ENCODE results near the gene ZHX3.

The ZHX3 gene

DNA sequence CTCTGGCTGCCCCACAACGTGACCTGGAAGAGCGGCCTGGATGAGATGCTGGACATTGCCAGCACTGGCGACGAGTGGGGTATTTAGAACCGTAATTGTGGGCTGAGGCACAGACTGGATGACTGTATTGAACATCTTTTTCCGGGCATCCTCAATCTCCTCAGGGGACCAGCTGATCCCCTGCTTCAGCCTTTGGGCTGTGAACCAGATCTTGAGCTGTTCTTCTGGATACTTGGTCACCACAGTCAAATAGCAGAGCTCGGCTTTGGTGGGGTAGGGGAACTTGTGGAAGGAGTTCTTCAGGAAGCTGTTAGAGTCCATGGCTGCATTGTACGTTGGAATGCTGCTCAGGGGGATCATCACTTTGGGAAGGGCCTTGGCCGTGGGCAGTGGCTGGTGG is 113.9 kb downstream of the ZHX3 start:
- intact Hi-C loops (cut with DNase I) = no loop called here

DNA sequence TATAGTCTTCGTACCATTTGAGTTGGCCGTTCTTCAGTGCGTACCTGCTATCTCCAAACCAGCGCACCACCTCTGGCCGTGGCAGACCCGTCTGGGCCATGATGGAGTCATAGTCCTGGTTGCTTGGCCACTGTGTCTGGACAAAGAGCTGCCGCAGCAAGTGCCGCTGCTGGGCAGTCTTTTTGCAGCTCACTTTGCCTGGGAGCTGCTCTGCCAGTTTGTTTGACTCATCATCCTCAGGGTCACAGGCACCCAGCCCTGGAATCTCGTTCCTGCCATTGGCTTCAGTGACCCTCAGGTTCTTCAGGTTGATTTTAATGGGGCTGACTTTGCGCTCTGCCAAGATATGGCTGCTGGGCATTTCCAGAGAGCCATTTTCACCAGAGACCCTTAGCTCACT is 115.1 kb downstream of the ZHX3 start:
- intact Hi-C loops (cut with DNase I) = no loop called here

More for the DNA sequence above, 113.9 kb downstream of the ZHX3 start:
- DNase-seq = peak in 1 of 10 donors; percentile 74

DNA sequence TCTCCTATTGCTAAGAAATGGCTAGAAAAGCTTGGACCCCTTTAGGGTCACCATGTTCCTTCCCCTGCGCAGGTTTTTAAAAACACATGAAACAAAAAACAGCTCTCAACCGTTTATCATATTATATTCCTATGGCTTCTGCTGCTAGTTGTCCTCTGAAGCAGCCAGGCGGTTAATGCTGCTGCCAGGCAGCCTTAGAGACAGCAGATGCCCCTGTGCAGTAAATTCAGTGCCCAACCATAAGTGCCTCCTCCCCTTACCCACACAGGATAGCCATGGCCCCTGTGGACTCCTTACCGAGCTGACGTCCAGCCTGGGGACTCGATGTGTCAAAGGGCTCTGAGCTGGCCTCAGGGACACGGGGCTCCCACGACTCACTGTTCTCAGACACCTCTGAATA is 115.8 kb downstream of the ZHX3 start:
- DNase-seq = no peak
- intact Hi-C loops (cut with DNase I) = no loop called here

More for the DNA sequence above, 115.1 kb downstream of the ZHX3 start:
- no peak for DNase-seq

GRCh38 chr20:41200446-41201202 is 116.9 kb downstream of the ZHX3 start:
- DNase-seq = no peak
- intact Hi-C loops (cut with DNase I) = no loop called here

- intact Hi-C loops (cut with DNase I) = no loop called here
- DNase-seq = no peak
Measured at GRCh38 chr20:41198443-41198842, 119.1 kb downstream of the ZHX3 start.

DNA sequence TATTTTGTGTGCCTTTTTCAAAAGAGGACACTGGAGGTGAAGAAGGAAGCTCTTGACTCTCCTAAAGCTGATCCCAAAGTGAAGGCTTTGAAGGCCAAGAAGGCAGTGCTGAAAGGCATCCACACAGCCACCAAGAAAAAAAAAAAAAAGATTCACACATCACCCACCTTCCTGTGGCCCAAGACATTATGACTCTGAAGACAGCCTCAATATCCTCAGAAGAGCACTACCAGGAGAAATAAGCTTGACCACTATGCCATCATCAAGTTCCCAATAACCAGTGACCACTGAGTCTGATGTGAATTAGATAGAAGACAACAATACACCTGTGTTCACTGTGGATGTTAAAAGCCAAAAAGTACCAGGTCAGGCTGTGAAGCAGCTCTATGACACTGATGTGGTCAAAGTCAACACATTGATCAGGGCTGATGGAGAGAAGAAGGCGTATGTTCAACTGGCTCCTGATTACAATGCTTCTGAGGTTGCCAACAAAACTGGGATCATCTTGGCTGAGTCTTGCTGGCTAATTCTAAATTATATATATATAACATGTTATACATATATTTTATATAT is 120.8 kb downstream of the ZHX3 start:
- intact Hi-C loops (cut with DNase I) = no loop called here

DNA sequence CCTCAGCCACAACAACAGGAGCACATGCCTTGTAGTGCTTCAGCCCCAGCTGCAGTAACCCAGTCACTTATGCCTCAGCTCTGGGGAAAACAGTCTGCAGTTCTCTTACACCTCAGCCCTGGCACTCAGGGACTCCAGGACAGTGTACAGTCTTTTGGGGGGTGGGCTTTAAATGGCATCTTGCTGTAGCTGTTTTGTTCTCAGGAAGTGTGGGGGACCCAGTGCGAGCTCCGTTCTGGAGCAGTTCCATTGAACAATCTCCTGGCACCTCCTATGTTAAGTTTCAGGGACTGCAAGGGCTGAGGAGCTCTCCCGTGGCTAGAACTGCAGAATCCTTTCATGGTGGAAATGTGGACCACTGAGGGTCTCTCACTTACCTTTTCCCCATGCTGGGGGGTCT is 125.0 kb downstream of the ZHX3 start:
- intact Hi-C loops (cut with DNase I) = no loop called here

More for the DNA sequence above, 120.8 kb downstream of the ZHX3 start:
- DNase-seq = no peak

DNA sequence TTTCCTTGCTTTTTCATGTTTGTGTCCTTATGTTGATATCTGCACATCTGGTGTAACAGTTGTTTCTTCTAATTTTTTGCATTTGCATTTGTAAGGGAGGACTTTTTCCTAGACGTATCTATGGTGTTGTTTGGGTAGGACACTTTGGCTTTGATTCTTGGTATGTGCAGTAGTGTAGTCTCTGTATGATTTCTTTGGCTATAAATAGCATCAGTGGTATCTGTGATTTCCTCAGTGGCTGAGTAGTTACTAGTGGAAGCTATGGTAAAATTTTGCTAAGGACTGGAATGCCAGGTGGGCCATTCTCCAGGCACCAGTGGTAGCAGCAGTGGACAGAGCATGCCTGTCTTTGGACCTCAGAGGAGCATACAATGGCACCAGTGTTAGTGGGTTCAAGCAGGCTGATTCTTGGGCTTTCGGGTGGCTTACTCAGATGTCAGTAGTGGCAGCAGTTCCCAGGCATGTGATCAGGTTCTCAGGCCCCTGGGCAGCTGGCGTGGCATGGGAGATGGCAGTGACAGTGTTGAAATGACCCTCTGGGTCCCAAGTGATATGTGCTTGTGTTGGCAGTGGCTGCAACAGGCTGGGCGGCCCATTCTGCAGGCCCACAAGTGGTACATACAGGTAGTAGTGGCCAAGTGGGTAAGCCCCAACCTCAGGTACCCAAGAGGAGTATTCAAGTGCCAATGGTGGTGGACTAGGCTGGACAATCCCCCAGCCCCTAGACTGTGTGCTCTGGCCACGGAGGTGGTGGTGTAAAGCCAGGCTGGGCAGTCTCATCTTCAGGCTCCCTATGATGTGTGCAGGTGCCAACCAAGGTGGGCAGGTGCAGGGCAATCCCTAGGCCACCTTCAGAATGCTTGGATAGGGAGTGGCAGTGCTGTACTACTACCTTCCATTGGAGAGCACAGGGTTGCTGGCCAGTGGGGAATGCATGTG is 125.7 kb downstream of the ZHX3 start:
- intact Hi-C loops (cut with DNase I) = no loop called here
- DNase-seq = peak in 1 of 10 donors; percentile 48

More for the DNA sequence above, 125.0 kb downstream of the ZHX3 start:
- no peak for DNase-seq

DNA sequence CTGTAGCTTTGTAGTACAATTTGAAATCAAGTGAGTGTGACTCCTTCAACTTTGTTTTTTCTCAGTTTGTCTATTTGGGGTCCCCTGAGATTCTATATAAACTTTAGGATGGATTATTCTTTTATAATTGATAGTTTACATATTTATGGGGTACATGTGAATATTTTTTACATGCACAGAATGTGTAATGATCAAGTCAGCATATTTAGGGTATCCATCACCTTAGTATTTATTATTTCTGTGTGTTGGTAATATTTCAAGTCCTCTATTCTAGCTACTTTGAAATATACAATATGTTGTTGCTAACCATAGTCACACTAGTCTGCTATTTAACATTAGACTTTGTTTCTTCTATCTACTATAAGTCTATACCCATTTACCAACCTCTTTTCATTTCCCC is 129.9 kb downstream of the ZHX3 start:
- intact Hi-C loops (cut with DNase I) = no loop called here
- DNase-seq = no peak

GRCh38 chr20:41185013-41185757 is 132.3 kb downstream of the ZHX3 start:
- peak in 9 of 10 donors; percentile 62 to 96 (median 70) for DNase-seq
- intact Hi-C loops (cut with DNase I) = no loop called here

- intact Hi-C loops (cut with DNase I) = no loop called here
Measured at GRCh38 chr20:41183831-41184230, 133.7 kb downstream of the ZHX3 start.

DNA sequence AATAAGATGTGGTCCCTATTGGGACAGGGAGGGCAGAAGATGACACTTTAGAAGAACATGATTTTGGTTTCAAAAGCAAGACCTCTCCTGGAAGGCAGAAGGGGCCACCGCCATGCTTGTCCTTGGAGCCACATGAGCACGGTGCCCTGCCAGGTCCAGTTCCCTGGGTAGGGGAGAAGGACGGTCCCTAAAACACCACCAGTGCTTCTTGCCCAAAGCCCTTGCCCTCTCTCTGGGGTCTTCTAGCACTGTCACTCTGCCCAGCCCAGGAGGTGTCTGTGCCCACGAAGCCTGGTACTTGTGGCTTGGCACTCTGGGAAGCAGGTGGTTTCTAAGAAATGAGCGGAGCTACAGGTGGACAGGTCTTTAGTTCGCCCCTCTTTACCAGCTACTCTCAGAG is 134.1 kb downstream of the ZHX3 start:
- intact Hi-C loops (cut with DNase I) = no loop called here
- DNase-seq = peak in 3 of 10 donors; percentile 7 to 81 (median 47)

More at GRCh38 chr20:41183831-41184230, 133.7 kb downstream of the ZHX3 start:
- DNase-seq = peak in 2 of 10 donors; percentile 8 to 74

DNA sequence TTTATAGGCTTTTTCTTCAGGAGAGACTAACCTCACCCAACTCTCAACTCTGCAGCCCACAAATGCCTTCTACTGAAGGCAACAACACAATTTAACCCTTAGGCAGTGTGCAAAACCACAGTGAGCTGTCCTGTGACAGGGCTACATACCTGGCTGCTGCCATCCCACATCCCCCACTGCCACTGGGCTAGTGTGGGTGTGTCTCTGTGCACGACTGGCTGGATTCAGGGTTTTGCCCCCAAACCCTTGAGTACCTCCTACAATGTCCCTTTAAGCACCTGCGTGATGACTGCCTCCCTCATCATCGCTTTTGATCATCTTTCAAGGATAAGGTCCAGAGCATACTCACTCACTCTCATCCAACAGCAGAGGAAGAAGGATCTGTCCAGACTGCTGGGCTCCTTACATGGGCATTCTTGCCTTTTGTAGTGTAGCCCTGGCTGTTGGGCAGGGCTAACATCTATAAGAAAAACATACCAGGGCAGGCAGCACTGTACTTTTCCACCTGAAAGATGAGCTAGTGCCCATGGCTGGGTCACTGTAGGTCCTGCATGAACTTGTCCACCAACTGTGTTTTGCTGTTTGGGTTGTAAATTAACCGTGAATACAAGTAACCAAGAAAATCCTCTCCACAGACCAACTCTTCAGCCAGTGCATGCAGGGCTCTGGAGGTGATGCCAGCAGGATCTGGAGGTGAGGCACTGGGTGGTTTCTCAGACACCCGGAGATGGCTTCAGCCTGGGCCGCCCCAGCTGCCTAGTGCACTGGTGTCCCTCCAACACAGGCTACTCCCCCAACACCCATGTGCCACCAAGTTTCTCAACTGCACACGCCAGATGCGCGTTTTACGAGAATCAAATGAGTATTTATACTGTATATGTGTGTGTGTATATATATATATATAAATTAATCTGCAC is 135.0 kb downstream of the ZHX3 start:
- intact Hi-C loops (cut with DNase I) = no loop called here
- DNase-seq = peak in 4 of 10 donors; percentile 4 to 76 (median 28)

- intact Hi-C loops (cut with DNase I) = no loop called here
- DNase-seq = peak in 5 of 10 donors; percentile 5 to 63 (median 14)
Measured at GRCh38 chr20:41181567-41181966, 136.0 kb downstream of the ZHX3 start.

GRCh38 chr20:41180599-41181333 is 136.8 kb downstream of the ZHX3 start:
- intact Hi-C loops (cut with DNase I) = no loop called here
- peak in 5 of 10 donors; percentile 5 to 52 (median 13) for DNase-seq

GRCh38 chr20:41179961-41180360 is 137.6 kb downstream of the ZHX3 start:
- intact Hi-C loops (cut with DNase I) = no loop called here
- DNase-seq = peak in 5 of 10 donors; percentile 5 to 67 (median 10)

DNA sequence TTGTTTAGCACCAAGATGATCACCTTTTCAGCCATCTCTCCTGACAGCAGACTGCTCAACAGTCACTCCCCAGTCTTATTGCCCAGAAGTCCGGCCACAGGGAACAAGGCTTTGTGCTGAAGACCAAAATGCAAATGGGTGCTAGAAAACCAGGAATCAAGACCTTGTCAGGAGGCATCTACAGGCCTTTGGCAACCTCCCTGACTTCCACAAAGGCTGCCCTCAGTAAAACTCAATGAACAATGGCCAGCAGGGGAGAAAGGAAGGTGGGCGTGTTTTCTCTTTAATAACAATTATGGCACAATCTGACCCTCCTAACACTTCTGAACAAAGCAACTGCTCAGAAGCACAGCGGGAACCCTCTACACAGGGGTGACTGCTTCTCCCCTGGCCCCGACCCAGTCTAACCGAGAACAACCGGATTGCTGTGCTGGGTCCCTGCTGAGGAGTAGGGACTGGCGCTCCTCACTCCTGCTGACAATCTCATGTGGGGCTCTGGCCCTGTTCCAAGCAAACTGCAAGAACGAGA is 138.6 kb downstream of the ZHX3 start:
- intact Hi-C loops (cut with DNase I) = no loop called here
- peak in 6 of 10 donors; percentile 45 to 86 (median 62) for DNase-seq

DNA sequence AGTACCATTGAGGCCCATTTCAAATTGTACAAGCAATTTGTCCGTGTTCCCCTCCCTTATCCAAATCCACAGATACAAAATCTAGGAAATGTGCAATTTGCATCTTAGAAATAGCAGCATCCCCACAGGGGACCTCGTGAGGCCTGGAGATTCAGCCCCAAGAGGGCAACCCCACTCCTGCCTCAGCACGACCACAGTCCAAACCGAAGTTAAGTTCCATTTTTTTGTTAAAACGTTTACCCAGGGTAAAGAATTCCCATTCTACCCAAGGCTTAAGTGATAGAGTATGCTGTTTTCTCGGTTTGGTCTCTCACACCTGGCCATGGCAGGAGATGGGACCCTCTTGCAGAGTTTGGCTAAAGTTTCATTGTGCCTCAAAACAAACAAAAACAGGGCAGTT is 139.0 kb downstream of the ZHX3 start:
- intact Hi-C loops (cut with DNase I) = no loop called here
- DNase-seq = peak in 3 of 10 donors; percentile 14 to 64 (median 46)
